ENCODE data around the gene ZBTB12.
A peak's percentile ranks its signal among the peaks of the same experiment; 100 is the strongest.
"Not testable (repeated sequence)": the region's sequence is repeated elsewhere in the genome, so short reads cannot be mapped to it uniquely, and the experiment has no call there.

ZBTB12 gene

DNA sequence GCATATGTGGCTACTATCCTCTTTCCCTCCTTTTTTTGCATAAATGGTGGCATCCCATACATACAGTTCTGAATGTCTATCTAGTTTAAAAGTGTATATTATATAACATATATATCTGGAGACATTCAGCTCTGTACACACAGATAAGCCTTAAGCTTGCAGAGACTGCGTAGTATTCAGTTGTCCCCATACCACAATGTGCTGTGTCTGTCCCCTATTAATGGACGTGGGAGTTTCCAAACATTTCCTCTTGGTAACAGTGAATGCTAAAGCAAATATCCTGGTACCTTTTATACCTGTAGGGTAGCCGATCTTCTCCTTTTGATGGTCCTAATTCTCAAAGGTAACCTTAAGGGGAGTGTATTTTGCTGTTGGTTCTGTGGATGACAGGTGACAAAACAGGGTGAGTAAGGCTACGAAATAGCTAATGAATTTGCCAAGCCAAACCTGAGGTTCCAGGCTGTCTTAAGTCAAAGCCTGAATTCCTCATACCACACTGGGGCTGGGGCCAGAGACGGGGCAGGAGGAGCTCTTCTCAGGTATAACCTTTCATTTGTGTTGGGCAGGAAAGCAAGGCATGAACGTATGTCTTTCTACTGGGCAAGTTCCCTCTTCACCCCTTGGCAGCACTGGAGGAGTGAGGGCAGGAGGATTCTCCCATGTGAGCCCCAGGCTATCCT is 17.9 kb upstream of the ZBTB12 start:
- no peak for DNase-seq

DNA sequence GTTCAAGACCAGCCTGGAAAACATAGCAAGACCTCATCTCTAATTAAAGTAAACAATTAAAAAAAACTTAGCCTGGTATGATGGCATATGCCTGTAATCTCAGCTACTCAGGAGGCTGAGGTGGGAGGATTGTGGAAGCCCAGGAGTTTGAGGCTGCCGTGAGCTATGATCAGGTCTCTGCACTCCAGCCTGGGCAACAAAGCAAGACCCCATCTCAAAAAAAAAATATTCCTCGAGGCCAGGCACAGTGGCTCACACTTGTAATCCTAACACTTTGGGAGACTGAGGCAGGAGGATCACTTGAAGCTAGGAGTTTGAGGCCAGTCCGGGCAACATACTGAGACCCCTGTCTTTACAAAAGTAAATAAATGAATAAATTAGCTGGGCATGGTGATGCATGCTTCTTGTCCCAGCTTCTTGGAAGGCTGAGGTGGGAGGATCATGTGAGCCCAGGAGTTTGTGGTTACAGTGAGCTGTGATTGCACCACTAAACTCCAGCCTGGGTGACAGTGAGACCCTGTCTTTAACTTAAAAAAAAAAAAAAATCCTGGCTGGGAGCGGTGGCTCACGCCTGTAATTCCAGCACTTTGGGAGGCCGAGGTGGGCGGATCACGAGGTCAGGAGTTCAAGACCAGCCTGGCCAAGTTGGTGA is 16.3 kb upstream of the ZBTB12 start:
- no peak for DNase-seq

DNA sequence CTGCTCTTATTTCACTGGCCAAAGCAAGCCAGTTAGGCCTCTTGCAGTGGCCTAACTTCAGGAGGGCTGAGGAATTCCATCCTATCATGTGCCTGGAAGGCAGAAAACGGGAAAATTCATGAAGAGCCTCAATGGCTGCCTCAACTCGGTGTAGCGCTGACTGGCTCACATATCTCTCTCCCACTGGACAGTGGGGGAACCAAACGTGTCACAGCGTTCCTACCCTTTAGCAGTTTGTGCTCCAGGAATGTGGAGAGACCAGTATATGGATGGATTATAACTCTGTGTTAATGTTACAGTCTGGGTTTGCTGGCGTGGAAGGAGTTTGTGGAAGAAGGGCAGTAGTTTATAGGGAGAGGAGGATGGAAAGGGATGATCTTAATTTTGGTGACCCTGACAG is 13.9 kb upstream of the ZBTB12 start:
- DNase-seq: no peak

DNA sequence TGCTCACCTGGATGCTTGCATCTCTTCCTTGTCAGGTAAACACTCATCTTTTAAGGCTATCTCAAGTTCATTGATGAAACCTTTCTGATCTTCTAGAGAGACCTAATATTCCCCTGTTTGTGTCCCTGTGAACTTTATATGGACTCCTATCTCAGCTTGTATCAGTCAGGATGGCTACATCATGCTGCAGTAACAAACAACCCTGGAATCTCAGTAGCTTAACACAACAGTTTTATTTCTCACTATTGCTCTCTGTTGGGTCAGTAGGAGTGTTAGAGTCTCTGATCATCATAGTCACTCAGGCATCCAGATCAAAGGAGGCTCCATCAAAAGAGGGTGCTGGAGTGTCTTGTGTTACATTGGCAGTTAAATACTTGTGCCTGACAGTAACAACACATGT is 13.5 kb upstream of the ZBTB12 start:
- DNase-seq: no peak

DNA sequence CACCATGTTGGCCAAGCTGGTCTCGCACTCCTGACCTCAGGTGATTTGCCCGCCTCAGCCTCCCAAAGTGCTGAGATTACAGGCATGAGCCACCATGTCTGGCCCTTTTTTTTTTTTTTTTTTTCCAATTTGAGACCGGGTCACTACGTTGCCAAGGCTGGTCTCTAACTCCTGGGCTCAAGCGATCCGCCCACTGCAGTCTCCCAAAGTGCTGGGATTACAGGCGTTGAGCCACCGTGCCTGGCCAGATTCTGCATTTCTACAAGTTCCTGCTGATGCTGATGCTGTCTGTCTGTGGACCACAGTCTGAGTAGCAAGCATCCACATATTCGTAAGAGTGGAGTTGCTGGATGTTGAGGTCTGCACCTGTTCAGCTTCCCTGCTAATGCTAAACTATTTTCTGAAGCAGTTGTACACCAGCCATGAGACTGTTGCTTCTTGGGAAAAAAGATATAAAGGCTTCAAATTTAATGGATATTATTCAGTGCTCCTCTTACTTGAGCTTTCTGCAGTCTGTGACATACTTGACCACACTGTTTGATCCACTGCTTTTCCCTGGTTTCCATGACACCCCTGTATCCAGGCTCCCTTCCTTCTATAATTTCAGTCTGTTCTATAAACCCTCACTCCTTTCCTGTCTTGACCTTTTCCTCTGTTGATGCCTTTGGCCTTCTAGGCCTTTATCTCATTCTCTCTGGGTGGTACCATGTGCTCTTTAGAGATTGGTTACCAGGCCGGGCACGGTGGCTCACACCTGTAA is 10.1 kb upstream of the ZBTB12 start:
- DNase-seq: no peak

DNA sequence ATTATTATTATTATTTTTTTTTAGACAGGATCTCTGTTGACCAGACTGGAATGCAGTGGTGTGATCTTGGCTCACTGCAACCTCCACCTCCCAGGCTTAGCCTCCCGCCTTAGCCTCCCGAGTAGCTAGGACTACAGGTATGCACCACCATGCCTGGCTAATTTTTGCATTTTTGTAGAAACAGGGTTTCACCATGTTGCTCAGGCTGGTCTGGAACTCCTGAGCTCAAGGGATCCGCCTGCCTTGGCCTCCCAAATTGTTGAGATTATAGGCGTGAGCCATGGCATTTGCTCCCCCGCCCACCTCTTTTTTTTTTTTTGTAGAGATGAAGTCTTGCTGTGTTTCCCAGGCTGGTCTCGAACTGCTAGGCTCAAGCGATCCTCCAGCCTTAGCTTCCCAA is 7.4 kb upstream of the ZBTB12 start:
- not testable (repeated sequence) for DNase-seq

DNA sequence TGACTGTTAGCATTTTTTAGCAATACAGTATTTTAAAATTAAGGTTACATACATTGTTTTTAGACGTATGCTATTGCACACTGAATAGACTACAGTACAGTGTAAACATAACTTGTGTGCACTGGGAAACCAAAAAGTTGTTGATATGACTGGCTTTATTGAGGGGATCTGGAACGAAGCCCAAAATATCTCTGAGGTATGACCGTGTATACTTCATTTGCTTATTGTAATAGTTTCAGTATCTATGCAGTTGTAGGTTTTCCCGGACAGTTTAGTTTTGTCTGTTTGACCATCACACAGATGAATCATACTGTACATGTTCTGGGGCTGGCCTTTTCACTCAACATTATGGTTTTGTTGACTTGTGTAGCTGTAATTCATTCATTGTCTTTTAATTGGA is 6.9 kb upstream of the ZBTB12 start:
- no peak for DNase-seq

DNA sequence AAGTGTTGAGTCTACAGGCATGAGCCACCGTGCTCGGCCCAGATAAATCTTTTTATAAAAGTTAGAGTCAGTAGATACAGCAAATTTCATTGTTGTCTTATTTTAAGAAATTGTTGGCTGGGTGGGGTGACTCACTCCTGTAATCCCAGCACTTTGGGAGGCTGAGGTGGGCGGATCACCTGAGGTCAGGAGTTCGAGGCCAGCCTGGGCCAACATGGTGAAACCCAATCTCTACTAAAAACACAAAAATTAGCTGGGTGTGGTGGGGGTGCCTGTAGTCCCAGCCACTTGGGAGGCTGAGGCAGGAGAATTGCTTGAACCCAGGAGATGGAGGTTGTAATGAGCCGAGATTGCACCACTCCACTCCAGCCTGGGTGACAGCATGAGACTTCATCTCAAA is 6.4 kb upstream of the ZBTB12 start:
- DNase-seq: not testable (repeated sequence)

DNA sequence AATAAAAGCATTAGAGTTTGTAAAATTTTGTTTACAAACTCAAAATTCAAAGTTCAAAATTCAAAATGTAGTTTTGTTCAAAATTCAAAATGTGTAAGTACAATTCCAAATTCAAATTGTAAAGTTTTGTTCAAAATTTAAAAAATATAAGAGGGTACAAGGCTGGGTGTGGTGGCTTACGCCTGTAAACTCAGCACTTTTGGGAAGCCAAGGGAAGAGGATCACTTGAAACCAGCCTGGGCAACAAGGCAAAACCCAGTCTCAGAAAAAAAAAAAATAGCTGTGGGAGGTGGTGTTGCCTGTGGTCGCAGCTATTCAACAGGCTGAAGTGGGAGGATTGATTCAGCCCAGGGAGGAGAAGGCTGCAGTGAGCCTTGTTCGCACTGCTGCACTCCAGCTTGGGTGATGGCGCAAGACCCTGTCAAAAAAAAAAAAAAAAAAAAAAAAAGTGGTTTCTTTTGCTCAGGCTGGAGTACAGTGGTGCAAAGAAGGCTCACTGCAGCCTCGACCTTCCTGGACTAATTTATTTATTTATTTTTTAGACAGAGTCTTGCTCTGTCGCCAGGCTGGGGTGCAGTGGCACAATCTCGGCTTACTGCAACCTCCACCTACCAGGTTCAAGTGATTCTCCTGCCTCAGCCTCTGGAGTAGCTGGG is 5.4 kb upstream of the ZBTB12 start:
- no peak for DNase-seq

DNA sequence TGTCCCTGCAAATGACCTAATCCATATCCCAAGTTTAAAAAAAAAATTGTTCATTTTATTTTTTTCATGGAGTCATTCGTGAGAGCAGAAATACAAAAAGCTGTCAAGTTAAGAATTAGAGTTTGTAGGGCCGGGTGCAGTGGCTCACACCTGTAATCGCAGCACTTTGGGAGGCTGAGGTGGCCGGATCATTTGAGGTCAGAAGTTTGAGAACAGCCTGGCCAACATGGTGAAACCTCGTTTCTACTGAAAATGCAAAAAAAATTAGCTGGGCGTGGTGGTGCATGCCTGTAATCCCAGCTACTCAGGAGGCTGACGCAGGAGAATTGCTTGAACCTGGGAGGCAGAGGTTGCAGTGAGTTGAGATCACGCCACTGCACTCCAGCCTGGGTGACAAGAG is 4.8 kb upstream of the ZBTB12 start:
- not testable (repeated sequence) for DNase-seq

DNA sequence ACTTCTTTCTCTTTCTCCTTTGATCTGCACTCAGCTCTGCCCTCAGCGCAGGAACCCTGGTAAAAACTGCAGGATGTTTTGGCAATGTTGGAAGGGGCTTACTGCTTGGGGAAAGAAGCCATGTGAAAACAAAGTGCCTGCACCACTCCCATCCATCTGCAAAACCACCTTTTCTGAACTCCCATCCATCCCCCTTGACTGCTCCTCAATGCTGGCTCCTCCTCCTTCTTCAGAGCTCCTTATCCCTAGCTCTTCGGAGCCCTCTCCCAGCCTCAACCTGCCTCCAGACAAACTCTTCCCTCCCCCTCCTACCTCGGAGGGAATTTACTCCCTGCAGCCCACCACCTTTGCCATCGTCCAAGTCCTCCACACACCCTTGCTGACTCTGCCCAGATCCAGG is 4.2 kb upstream of the ZBTB12 start:
- DNase-seq: no peak

DNA sequence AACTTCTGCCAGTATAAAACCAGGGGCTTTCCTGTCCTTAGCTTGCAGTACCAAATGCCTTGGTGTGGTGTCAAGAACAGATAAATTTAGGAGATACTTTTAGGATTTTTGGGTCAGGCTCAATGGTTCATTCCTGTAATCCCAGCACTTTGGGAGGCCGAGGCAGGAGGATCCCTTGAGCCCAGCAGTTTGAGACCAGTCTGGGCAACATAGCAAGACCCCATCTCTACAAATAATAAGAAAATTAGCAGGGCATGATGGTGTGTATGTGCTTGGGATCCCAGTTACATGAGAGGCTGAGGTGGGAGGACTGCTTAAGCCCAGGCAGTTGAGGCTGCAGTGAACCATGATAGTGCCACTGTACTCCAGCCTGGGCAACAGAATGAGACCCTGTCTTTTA is 3.2 kb upstream of the ZBTB12 start:
- DNase-seq: no peak

DNA sequence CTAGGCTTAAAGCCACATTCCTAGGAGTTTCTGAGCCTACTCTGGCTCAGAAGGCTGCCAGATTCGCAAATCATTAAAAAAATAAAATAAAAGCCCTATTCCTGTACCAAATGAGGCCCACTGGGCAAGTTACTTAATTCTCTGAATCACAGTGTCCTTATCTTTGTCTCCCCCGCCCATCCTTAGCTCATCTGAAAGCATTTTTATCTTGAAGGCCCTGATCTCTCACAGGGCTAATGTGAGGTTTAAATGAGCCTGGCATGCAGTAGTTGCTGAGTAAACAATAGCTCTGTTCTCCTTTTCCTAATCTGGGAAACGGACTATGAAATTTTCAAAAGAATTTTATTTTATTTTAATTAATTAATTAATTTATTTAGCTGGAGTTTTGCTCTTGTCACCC is 2.1 kb upstream of the ZBTB12 start:
- no peak for DNase-seq

DNA sequence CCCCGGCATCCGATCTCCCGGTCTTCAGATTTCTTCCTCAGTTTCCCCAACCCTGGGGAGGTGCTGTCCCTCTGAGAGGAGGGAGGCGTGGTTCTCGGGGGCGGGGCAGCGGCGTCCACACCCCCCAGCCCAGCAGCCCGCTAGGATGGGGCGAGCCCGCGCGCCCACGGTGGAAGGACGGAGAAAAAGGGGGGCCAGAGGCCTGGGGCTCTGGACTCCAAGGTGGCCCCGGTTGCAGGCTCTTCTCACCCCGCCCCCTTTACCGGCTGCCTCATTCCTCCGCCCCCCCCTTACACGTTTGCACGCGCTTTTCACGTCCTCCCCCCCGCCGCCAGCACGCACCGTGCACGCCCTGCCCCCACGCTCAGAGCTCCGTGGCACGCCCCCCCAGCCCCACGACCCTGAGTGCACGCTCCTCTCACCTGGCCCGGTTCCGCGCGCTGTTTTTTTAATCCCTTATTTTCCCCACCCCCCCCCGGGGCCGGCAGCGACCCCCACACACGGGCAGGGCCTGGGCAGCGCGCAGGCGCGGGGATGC is 402 bp downstream of the ZBTB12 start:
- peak; percentile 61 to 87 (median 78) for DNase-seq

DNA sequence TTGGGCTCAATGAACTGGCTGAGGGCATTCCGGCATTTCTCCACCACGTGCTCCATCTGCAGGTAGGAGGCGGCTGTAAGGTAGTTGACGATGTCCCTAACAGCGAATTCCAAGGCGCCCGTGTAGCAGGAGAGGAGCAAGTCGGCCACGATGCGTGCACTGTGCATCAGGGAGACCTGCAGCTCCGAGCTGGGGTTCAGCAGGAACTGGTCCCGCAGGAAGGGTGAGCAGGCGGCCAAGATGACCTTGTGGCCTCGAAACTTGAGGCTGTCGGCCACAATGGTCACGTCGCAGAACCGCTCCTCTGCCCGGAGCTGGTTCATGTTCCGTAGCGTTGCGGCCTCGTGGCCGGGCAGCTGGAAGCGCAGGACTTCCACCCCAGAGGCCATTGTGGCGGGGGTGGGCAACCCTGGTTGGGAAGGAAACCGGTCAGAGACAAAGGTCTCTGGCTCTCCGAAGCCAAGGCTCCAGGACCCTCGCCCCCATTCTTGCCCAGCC is 920 bp downstream of the ZBTB12 start:
- no peak for DNase-seq

DNA sequence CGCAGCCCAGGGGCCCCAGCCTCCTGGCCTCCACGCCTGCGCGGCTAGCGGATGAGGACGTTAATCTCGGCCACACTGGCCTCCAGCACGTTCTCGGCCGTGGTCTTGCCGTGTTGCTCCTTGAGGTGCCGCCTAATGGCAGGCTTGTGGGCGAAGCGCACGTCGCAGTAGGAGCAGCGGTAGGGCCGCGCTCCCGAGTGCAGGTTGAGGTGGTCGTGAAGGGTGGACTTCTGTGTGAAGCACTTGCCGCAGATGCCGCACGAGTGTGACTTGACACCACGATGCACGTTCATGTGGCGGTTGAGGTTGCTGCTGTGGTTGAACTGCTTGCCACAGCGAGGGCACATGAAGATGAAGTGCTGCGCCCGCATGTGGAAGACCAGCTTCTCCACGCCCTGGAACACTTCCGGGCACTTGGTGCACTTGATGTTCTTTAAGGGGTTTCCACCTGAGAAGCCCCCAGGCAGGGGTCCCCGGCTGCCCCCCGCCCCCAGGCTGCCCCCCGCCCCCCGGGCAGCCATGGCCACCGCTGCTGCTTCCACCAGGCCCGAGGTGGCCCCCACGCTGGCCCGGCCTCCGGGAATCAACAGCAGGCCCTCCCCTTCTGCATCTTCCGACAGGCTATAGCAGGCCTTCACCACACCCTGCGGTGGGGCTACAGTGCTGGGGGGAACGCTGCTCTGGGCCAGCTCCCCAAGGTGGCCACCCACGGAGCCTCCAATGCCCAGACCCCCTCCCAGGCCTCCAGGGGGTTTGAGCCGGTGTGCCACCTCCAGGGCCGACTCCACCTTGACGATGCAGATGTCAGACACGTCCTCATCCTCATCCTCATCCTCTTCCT is 1.8 kb downstream of the ZBTB12 start:
- no peak for DNase-seq

DNA sequence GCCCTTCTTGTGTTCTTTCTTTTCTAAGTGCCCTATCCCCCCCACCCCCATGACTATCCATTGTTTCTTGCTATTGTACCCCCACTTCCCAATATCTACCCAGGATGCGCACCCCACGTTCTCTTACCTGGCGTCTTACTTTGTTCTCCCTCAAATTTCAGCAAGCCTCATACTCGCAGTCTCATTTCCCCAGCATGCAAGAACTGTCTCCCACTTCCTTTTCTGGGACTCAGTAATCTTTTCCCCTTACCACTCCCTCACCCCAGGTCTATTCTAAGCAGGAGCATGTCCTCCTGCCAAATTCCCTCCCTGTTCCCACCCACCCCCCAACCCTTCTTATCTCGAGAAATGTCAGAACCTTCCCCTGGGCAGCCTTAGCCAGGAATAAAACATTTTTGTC is 2.7 kb downstream of the ZBTB12 start:
- no peak for DNase-seq

DNA sequence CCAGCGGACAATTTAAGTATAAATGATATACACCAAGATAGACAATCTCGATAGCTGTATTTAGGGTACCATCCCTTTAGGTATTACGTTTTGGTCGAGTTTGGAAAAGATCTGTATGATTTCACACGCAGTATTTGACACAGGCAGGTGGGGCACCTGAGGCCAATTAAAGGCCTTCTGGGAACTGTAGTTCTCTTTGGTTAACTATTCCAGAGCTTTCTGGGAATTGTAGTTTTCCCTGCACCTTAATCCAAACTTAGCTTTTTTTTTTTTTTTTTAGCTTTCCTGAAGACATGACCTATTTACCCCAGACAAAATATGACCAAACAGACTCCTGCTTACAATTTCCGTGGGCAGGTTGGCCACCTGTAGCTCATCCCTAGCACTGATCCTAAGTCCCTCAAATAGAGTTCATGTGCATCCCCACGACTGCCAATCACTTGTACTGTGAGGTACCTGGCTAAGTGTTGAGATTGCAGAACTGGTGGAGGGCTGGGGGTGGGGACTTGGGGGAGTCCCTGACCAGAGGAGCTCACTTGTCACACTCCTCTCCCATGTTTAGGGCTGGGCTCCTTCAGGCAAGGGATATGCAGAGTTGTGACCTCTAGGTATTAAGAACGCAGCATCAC is 3.4 kb downstream of the ZBTB12 start:
- DNase-seq: peak in 5 of 6 experiments; percentile 26 to 69 (median 63)

DNA sequence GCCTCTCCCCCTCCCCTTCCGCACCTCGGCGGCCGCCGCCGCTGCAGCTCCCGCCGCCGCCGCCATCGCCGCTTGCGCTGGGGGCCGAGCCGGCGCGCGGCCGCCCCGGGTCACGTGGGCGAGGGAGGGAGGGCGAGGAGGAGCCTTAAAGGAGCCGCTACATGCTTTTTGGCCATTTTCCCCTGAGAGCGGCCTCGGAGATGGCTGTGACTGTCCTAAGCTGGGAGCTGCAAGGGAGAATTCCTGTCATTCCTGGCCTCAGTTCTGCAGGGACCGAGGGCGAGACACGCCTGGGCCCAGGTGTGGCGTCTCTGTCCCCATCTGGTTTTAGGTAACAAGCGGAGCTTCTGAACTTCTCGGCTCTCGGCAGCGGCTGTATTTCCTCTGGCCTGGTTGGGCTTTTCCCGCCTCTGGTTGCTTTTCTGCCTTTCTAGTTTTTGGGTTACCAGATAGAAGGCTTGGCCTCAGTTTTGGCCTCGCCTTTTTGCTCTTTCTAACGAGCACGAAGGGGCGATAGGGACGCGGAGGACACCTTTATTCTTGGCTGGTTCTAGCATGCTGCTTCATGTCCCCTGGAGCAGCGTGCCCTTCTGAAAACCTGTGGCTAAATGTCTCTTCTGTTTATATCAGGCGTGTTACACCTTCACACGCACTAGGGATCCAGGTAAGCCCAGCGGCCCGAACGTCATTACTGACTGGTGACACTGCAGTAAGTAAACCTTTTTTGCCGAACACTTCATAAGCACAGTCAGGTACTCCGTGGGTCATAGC is 4.1 kb downstream of the ZBTB12 start, which contains the start of gene EHMT2:
EHMT2 (minus strand) TSS at position 87 of the 771 bp plus-strand sequence; CDS start at position 66, 21 bp downstream.
- peak; percentile 66 to 85 (median 79) for DNase-seq

DNA sequence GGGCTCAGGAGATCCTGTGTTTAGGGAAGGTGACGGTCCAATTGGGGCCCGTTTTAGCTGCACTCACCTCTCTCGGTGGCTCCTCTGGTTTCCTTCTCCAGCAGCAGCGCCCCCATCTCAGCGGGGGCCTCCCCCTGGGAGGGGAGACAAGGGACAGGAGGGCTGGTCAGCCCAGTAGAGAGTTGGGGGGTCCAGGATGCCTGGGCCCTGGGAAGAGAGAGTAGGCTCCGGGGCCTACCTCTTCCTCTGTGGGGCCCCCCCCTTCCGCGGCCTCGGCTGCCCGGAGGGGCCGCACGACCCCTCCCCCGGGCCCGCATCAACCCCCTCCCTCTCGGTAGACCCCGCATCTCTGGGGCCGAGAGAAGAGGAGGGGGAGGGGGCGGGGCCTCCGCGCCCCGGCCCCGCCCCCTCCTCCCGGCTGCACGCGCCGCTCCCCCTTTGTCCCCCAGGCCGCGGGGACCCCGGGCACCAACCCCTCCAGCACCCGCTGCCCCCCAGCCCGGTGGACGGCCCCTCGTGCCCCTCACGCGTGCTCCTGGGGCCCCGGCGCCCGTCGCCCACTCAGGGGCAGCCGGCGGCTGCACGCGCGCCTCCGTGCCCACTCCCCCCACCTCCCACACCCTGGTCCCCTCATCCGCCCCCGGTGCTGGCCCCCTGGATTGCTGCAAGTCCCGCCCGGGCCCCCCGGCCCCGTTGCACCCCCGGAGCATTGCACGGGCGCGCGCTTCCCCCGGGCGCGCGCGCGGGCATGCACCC is 4.9 kb downstream of the ZBTB12 start:
- peak in 2 of 6 experiments; percentile 37 to 40 for DNase-seq

Measured in stimulated activated naive CD4-positive, alpha-beta T cell (primary cell).